ENCODE measurements around the gene ZBTB39. TPM values are rescaled to one million over a fixed set of nuclear protein-coding genes. Genes with fewer than 3 reads are reported as not detected.

The ZBTB39 gene
- total RNA-seq, 1 experiment from 2014 or later = 3.8 TPM

Other genes with a start within 250 kb of the ZBTB39 start
- 1.1 and 1.3 TPM in 2 replicates for gene HSD17B6, start 243.2 kb downstream of the ZBTB39 start, total RNA-seq (2014; rRNA removed; shearing (Covaris generic))
- 0.14 TPM in 1 of 2 replicates, not detected in the other for gene SDR9C7, start 72.1 kb downstream of the ZBTB39 start, total RNA-seq (2014; rRNA removed; shearing (Covaris generic))
- 0.25 TPM in 1 of 2 replicates, not detected in the other for gene RDH16, start 48.9 kb downstream of the ZBTB39 start, total RNA-seq (2014; rRNA removed; shearing (Covaris generic))
- gene TAC3, start 10.0 kb upstream of the ZBTB39 start, total RNA-seq (2014; rRNA removed; shearing (Covaris generic)) = not detected in 2 replicates
- gene MYO1A, start 43.6 kb upstream of the ZBTB39 start, total RNA-seq (2014; rRNA removed; shearing (Covaris generic)) = not detected in 2 replicates
- 10.5 and 18.0 TPM in 2 replicates for gene NEMP1, start 72.2 kb upstream of the ZBTB39 start, total RNA-seq (2014; rRNA removed; shearing (Covaris generic))
- 16.5 and 20.2 TPM in 2 replicates for gene NAB2, start 82.6 kb upstream of the ZBTB39 start, total RNA-seq (2014; rRNA removed; shearing (Covaris generic))
- gene STAT6, start 104.8 kb upstream of the ZBTB39 start, total RNA-seq (2014; rRNA removed; shearing (Covaris generic)) = 9.3 and 17.9 TPM in 2 replicates
- 5.8 and 6.5 TPM in 2 replicates for gene LRP1, start 121.9 kb upstream of the ZBTB39 start, total RNA-seq (2014; rRNA removed; shearing (Covaris generic))
- gene LRP1-AS, start 141.1 kb upstream of the ZBTB39 start, total RNA-seq (2014; rRNA removed; shearing (Covaris generic)) = not detected in 2 replicates
- gene NXPH4, start 210.2 kb upstream of the ZBTB39 start, total RNA-seq (2014; rRNA removed; shearing (Covaris generic)) = 5.6 and 10.7 TPM in 2 replicates
- gene SHMT2, start 223.2 kb upstream of the ZBTB39 start, total RNA-seq (2014; rRNA removed; shearing (Covaris generic)) = 250 and 269 TPM in 2 replicates
- not detected in 2 replicates for gene STAC3, start 244.6 kb upstream of the ZBTB39 start, total RNA-seq (2014; rRNA removed; shearing (Covaris generic))